PFSK-1 (cell line): ENCODE data around the gene RBP3.

Source experiments
- FOXP2 ChIP-seq: optimal IDR thresholded peaks from 2 replicates; pipeline ENCODE3; 2011; ENCODE audit warnings: borderline replicate concordance, control low read depth, inconsistent platforms; ENCODE audit not compliant: insufficient read depth; ENCODE audit errors: extremely low read length, extremely low read depth
- POLR2AphosphoS5 ChIP-seq: IDR thresholded peaks from 2 replicates; pipeline ENCODE4 v1.6.1; 2012; ENCODE audit warnings: low read depth, mild to moderate bottlenecking, control low read depth, low read length, moderate library complexity
- REST ChIP-seq, 2 experiments: IDR thresholded peaks; 2 replicates each; pipeline versions ENCODE4 v1.6.1 to v1.8.0; 2011 to 2012; ENCODE audit warnings: low read depth in 2 of 2, low read length in 2 of 2, control low read depth in 1 of 2, inconsistent platforms in 1 of 2, mild to moderate bottlenecking in 1 of 2, moderate library complexity in 1 of 2; ENCODE audit not compliant: insufficient read depth in 1 of 2
- SIN3A ChIP-seq: IDR thresholded peaks from 2 replicates; pipeline ENCODE4 v1.6.1; 2012; ENCODE audit warnings: mild to moderate bottlenecking, low read length, moderate library complexity, borderline replicate concordance; ENCODE audit not compliant: insufficient read depth
- TAF1 ChIP-seq: IDR thresholded peaks from 2 replicates; pipeline ENCODE4 v1.6.1; 2012; ENCODE audit warnings: low read length, control low read depth, borderline replicate concordance; ENCODE audit not compliant: insufficient read depth

The RBP3 gene

GRCh38 chr10:47406548-47406869, 58.3 kb downstream of the RBP3 start:
- TF ChIP-seq REST (IDR thresholded peaks at IDR 0.05; ENCODE audit: insufficient read depth in 1 of 2, low read depth in 2 of 2, low read length in 2 of 2) (no peak), TAF1 (no peak), POLR2AphosphoS5 (no peak), SIN3A (no peak), FOXP2 (no peak)

- TF ChIP-seq REST (IDR thresholded peaks at IDR 0.05; ENCODE audit: insufficient read depth in 1 of 2, low read depth in 2 of 2, low read length in 2 of 2) (no peak), SIN3A (no peak), POLR2AphosphoS5 (no peak), FOXP2 (no peak), TAF1 (no peak)
Observed at GRCh38 chr10:47406870-47407691, 58.9 kb downstream of the RBP3 start.
